ENCODE data around the gene BCL10. TPM values are rescaled to one million over a fixed set of nuclear protein-coding genes. Genes with fewer than 3 reads are reported as not detected.

BCL10 gene
- total and polyA plus RNA-seq, 7 donors: 2.9 to 10.9 (median 8.2) TPM

GRCh38 chr1:85283475-85284199, 7.2 kb upstream of the BCL10 start:
- Histone ChIP-seq H3K36me3 (ENCODE audit: insufficient read depth in 1 of 2, low read depth in 1 of 2) (no peaks in the 10 kb centered on the region), H3K27ac (no peak overlapping the region)
- peak; percentile 37 to 73 for DNase-seq

DNA sequence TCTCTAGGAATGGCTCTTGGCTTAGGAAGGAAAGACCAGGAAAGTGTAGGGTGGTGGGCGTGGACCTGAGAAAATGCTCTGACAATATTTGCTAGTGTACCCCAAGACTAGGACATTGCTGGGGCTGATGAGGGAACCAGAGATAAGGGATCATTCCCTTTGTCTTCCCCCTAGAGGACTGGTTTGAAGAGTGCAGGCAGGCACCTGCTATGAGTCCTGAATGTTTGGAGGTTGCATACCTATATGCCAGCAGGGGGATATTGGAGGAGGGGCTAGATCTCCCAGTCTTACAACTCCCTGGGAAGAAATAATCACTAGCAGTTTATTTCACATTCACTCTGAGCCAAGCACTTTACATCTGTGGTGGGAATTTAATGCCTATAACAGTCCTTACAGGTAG, 6.0 kb upstream of the BCL10 start:
- H3K4me3 ChIP-seq: no peak overlapping the region
- ATAC-seq: no peak
- no peaks in the 10 kb centered on the region for H3K4me1 ChIP-seq
- TF ChIP-seq, protein P1, sequence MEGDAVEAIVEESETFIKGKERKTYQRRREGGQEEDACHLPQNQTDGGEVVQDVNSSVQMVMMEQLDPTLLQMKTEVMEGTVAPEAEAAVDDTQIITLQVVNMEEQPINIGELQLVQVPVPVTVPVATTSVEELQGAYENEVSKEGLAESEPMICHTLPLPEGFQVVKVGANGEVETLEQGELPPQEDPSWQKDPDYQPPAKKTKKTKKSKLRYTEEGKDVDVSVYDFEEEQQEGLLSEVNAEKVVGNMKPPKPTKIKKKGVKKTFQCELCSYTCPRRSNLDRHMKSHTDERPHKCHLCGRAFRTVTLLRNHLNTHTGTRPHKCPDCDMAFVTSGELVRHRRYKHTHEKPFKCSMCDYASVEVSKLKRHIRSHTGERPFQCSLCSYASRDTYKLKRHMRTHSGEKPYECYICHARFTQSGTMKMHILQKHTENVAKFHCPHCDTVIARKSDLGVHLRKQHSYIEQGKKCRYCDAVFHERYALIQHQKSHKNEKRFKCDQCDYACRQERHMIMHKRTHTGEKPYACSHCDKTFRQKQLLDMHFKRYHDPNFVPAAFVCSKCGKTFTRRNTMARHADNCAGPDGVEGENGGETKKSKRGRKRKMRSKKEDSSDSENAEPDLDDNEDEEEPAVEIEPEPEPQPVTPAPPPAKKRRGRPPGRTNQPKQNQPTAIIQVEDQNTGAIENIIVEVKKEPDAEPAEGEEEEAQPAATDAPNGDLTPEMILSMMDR (IDR thresholded peaks at IDR 0.05): no peak
- H3K27me3 ChIP-seq (ENCODE audit: insufficient read depth in 3 of 3, low read length in 2 of 3): no peaks in the 10 kb centered on the region
- no peaks in the 10 kb centered on the region for H3K9me3 ChIP-seq
- DNase-seq: no peak
- no peak overlapping the region for H3K27ac ChIP-seq
- WGBS, 3 donors: 98 to 100% (median 100%) methylated on average over 1 of the region's 1 CpG
- intact Hi-C loops (cut with DNase I): no loop called here
- no peaks in the 10 kb centered on the region for H3K36me3 ChIP-seq (ENCODE audit: insufficient read depth in 1 of 2, low read depth in 1 of 2)

More at GRCh38 chr1:85283475-85284199, 7.2 kb upstream of the BCL10 start:
- no peaks in the 10 kb centered on the region for H3K4me1 ChIP-seq
- no peaks in the 10 kb centered on the region for H3K27me3 ChIP-seq (ENCODE audit: insufficient read depth in 3 of 3, low read length in 2 of 3)
- no peaks in the 10 kb centered on the region for H3K9me3 ChIP-seq
- no peak overlapping the region for H3K4me3 ChIP-seq
- 39 to 54% (median 42%) methylated on average over 10 to 11 of the region's 11 CpGs for WGBS, 3 donors
- TF ChIP-seq, protein P1 (IDR thresholded peaks at IDR 0.05): no peak
- intact Hi-C loops (cut with DNase I): no loop called here
- ATAC-seq: peak; percentile 70 to 87 (median 79)

DNA sequence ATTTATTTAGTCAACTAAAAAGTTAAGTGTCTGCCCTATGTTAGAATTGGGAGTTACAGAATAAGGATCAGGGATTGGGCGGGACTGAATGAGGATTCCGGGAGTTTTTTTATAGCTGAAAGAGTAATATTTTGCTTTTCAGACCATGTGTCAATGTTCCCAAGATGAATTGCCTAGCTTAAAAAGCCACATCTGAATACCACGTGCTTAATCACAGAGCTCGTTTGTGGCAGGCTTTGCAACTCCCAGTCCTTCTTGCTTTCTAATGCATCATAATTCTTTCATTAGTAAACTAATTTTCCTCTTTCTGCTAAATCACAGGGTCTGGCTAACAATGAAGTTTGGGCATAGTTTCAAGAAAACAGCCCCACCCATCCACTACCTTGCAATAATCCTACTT, 4.2 kb upstream of the BCL10 start:
- TF ChIP-seq, protein P1 (IDR thresholded peaks at IDR 0.05): no peak
- H3K9me3 ChIP-seq: no peaks in the 10 kb centered on the region
- no peak for DNase-seq
- WGBS, 3 donors: 69 to 86% (median 73%) methylated on average over 4 of the region's 4 CpGs
- no peak overlapping the region for H3K4me3 ChIP-seq
- H3K27me3 ChIP-seq (ENCODE audit: insufficient read depth in 3 of 3, low read length in 2 of 3): no peaks in the 10 kb centered on the region
- H3K36me3 ChIP-seq (ENCODE audit: insufficient read depth in 1 of 2, low read depth in 1 of 2): no peaks in the 10 kb centered on the region
- H3K4me1 ChIP-seq: peaks cover 3% of the 10 kb centered on the region
- no peak for ATAC-seq
- intact Hi-C loops (cut with DNase I): no loop called here
- no peak overlapping the region for H3K27ac ChIP-seq

GRCh38 chr1:85279458-85280080, 3.1 kb upstream of the BCL10 start:
- no peak for ATAC-seq
- peak overlapping the region; percentile 59 for H3K27ac ChIP-seq
- 71 to 76% (median 73%) methylated on average over 10 of the region's 10 CpGs for WGBS, 3 donors
- H3K9me3 ChIP-seq: no peaks in the 10 kb centered on the region
- H3K4me1 ChIP-seq: peaks cover 8% of the 10 kb centered on the region
- intact Hi-C loops (cut with DNase I): no loop called here
- H3K27me3 ChIP-seq (ENCODE audit: insufficient read depth in 3 of 3, low read length in 2 of 3): no peaks in the 10 kb centered on the region
- no peak for DNase-seq
- TF ChIP-seq, protein P1 (IDR thresholded peaks at IDR 0.05): no peak
- no peaks in the 10 kb centered on the region for H3K36me3 ChIP-seq (ENCODE audit: insufficient read depth in 1 of 2, low read depth in 1 of 2)
- no peak overlapping the region for H3K4me3 ChIP-seq
